ENCODE data around the gene DBNDD2.

DBNDD2 gene

DNA sequence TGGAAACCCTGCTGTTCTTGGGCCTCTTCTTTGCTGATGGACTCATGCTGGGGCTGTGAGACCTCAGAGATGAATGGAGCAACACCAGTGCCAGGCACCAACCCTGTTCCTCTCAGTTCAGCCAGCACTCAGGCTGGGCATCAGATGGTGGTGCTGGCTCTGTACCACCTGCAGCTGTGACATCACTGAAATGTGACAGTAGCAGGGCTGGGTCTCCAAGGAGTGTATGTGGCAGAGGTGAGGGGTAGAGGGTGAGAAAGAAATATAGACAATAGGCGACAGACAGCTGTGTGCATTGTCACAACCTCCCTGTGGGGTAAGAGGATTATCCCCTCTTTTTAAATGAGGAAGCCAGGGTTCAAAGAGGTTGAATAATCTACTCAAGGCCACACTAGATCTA, 29.9 kb upstream of the DBNDD2 start, which contains the start of gene TP53TG5:
Gene TP53TG5 (minus strand): TSS at position 135 of the 400 bp plus-strand sequence. CDS start 89 bp downstream, at position 46.
- no peak for DNase-seq (ENCODE audit: low read depth)

GRCh38 chr20:45387274-45387673, 20.8 kb upstream of the DBNDD2 start:
- DNase-seq (ENCODE audit: low read depth), result no peak

DNA sequence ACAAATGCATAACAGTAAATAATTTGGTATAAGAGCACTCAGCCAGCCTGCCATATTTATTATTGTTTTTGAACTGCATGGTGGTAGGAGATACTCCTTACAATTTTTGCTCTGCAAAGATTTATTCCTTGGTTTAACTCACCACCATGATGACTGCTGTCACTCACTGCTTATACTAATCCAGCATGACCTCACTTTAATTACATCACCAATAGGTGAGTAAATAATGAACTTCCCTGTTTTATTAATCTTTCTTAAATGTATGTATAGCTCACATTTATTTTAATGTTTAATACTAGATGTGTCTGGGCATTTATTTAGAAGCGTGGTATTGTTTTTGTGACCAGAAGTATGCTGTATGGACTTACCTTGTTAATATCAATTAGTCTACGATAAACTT, 17.2 kb upstream of the DBNDD2 start:
- no peak for DNase-seq (ENCODE audit: low read depth)

DNA sequence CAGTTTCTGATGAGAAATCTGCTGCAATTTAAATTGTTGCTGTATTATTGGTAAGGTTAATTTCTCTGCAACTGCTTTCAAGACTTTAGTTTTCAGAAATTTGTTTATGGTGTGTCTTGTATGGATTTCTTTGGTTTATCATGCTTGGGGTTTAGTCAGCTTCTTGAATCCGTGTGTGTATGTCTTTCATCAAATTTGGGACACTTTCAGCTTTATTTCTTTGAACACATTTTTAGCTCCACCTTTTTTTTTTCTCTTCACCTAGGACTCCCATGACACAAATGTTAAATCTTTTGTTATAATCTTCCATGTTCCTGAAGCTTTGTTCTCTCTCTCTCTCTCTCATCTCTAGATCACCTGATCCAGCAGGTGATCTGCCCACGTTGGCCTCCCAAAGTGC, 16.5 kb upstream of the DBNDD2 start:
- DNase-seq (ENCODE audit: low read depth), result no peak

GRCh38 chr20:45392733-45393132, 15.4 kb upstream of the DBNDD2 start:
- no peak for DNase-seq (ENCODE audit: low read depth)

- no peak for DNase-seq (ENCODE audit: low read depth)
Measured at GRCh38 chr20:45394221-45395113, 13.6 kb upstream of the DBNDD2 start.

DNA sequence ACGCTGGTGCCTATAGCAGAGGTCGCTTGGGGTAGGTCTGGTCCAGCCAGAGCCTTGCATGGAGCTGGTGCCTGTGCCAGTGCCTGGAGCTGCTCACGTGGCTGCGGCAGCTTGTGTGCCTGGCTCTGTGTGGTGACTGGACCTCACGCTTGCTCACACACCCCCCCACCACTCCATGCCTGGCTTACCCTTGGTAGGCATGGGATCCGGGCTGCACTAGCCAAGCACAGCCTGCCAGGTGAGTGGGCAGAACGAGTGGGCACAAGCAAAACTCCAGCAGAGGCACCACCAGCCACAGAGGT, 13.0 kb upstream of the DBNDD2 start:
- DNase-seq (ENCODE audit: low read depth), result no peak

DNA sequence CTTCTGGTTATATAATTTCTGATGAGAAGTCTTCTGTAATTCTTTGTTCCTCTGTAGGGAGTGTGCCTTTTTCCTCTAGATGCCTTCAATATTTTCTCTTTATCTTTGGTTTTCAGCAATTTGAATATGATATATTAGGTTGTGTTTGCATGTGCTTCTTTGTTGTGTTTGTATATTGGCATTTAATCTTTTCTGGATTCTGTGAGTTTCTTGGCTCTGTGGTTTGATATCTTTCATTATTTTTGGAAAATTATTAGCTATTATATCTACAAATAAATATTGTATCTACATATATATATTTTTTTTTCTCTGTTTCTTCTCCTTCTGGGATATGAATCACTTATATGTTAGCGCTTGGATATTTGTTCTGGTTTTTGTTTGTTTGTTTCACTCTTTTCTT, 9.1 kb upstream of the DBNDD2 start:
- no peak for DNase-seq (ENCODE audit: low read depth)

- no peak for DNase-seq (ENCODE audit: low read depth)
Measured at GRCh38 chr20:45400346-45401031, 7.6 kb upstream of the DBNDD2 start.

- DNase-seq (ENCODE audit: low read depth), result no peak
Measured at GRCh38 chr20:45402946-45403345, 5.1 kb upstream of the DBNDD2 start.

DNA sequence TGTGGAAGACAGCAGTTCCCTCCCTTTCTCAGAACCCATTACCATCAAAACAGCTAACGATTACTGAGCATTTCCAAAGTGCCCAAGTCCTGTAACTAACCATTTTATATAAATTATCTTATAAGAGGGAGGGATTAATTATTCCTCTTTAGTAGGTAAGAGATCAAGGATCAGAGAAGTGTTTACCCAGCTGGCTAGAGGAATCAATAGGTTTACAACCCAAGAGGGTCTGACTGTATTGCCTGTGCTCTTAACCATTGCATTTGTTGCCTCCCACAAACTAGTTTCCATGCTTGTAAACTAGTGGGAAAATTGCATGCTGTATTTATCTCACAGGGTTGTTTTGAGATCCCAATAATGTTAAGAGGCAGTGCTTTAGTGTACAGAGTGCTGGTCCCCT, 3.7 kb upstream of the DBNDD2 start:
- no peak for DNase-seq (ENCODE audit: low read depth)

- no peak for DNase-seq (ENCODE audit: low read depth)
Measured at GRCh38 chr20:45405571-45406259, 2.4 kb upstream of the DBNDD2 start.

- no peak for DNase-seq (ENCODE audit: low read depth)
Measured at GRCh38 chr20:45406260-45407066, 1.6 kb upstream of the DBNDD2 start.

- DNase-seq (ENCODE audit: low read depth), result no peak
Measured at GRCh38 chr20:45407067-45407745, 883 bp upstream of the DBNDD2 start.

DNA sequence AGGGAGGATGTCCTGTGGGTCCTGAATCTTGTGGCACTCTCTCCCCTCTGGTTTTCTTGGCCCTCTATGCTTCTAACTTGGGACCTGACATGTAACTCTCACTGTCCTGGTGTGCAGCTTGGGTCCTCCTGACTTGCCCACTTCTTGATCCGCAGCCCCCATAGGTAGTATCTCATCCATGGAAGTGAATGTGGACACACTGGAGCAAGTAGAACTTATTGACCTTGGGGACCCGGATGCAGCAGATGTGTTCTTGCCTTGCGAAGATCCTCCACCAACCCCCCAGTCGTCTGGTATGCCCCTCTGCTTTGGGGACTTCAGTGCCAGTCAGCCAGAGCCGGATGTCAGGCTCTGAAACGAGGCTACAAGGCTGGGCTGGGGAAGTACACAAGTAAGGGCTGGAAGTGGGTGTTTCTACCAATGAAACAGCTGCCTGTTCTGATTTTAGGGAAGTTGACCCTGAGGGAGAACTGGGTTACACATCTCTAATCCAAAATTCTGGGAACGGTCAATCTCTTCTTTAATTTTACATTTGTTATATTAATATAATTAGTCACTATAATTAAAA, 641 bp downstream of the DBNDD2 start:
- no peak for DNase-seq (ENCODE audit: low read depth)

- DNase-seq (ENCODE audit: low read depth), result no peak
Measured at GRCh38 chr20:45409521-45410272, 1.6 kb downstream of the DBNDD2 start.

- DNase-seq (ENCODE audit: low read depth), result no peak
Measured at GRCh38 chr20:45410887-45411286, 2.8 kb downstream of the DBNDD2 start.

DNA sequence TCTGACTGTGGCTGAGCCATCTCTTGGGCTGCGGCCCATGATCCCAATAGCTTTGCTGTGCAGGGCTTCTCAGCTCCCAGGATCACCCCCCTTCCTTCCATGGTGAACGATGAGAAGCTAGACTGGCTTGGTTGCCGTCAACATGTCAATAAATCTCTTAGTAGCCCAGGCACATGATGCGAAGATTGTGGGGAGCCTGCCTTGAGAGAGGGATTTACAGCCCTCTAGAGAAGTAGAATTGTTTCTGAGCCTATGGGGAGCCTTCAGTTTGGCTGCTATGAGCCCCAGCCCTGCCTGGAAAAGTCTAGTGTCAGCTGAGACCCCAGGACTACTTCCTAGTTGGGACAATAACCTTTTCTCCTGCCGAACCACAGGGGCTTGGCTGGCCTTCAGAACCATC, 4.6 kb downstream of the DBNDD2 start:
- DNase-seq (ENCODE audit: low read depth), result no peak

- no peak for DNase-seq (ENCODE audit: low read depth)
Measured at GRCh38 chr20:45413479-45413878, 5.4 kb downstream of the DBNDD2 start.

Data from stromal cell of bone marrow (primary cell).